OCI-LY1 (cell line): ENCODE results near the gene WDR36.

ENCODE experiments used
- H2AFZ ChIP-seq: fragments of 200-600 bp; sonication (generic), shearing (Covaris generic); 2 replicates; pipeline ENCODE4 v1.6.0; 2014; ENCODE audit warnings: antibody characterized with exemption, mild to moderate bottlenecking, low read length
- H3F3A ChIP-seq: fragments of 200-600 bp; sonication (generic), shearing (Covaris generic); 2 replicates; pipeline ENCODE4 v1.6.0; 2014; ENCODE audit warnings: mild to moderate bottlenecking, antibody characterized with exemption, low read length, moderate library complexity; ENCODE audit not compliant: insufficient read depth
- H3K27ac ChIP-seq: fragments of 200-600 bp; sonication (generic); 2 replicates; pipeline ENCODE4 v1.5.1; 2014; ENCODE audit warnings: low read length, mixed run types, mild to moderate bottlenecking, low read depth; ENCODE audit not compliant: poor library complexity, severe bottlenecking
- H3K27me3 ChIP-seq: fragments of 200-600 bp; sonication (generic); 2 replicates; pipeline ENCODE4 v1.6.0; 2014; ENCODE audit warnings: antibody characterized with exemption, mild to moderate bottlenecking, low read length, moderate library complexity; ENCODE audit not compliant: insufficient read depth
- H3K36me3 ChIP-seq: fragments of 200-600 bp; sonication (generic); 2 replicates; pipeline ENCODE4 v1.6.1; 2014; ENCODE audit warnings: mild to moderate bottlenecking, antibody characterized with exemption, low read length, moderate library complexity, mixed read lengths; ENCODE audit not compliant: insufficient read depth
- H3K4me1 ChIP-seq: fragments of 200-600 bp; sonication (generic); 2 replicates; pipeline ENCODE4 v1.5.1; 2014; ENCODE audit warnings: mild to moderate bottlenecking, low read length, moderate library complexity; ENCODE audit not compliant: insufficient read depth, severe bottlenecking
- H3K4me2 ChIP-seq: fragments of 200-600 bp; sonication (generic), shearing (Covaris generic); 2 replicates; pipeline ENCODE4 v1.6.1; 2014; ENCODE audit warnings: low read length
- H3K4me3 ChIP-seq: fragments of 200-600 bp; sonication (generic); 2 replicates; pipeline ENCODE4 v1.5.1; 2014; ENCODE audit warnings: low read length, low read depth, mild to moderate bottlenecking, mixed read lengths; ENCODE audit not compliant: poor library complexity, severe bottlenecking
- H3K79me2 ChIP-seq: fragments of 200-600 bp; shearing (Covaris generic); 2 replicates; pipeline ENCODE4 v1.6.1; 2016; ENCODE audit warnings: mixed run types, low read length, mixed read lengths; ENCODE audit not compliant: insufficient read depth
- H3K9ac ChIP-seq: fragments of 200-600 bp; sonication (generic), shearing (Covaris generic); 2 replicates; pipeline ENCODE4 v1.6.1; 2014; ENCODE audit warnings: mild to moderate bottlenecking, low read length, mixed read lengths
- H3K9me2 ChIP-seq: fragments of 200-600 bp; sonication (generic), shearing (Covaris generic); 2 replicates; pipeline ENCODE4 v1.6.1; 2014; ENCODE audit warnings: low read depth, mild to moderate bottlenecking, low read length, mixed read lengths
- H3K9me3 ChIP-seq: fragments of 200-600 bp; shearing (Covaris generic); 2 replicates; pipeline ENCODE4 v1.6.1; 2014; ENCODE audit warnings: low read length, mixed read lengths
- H4K20me1 ChIP-seq: fragments of 200-600 bp; sonication (generic), shearing (Covaris generic); 2 replicates; pipeline ENCODE4 v1.6.0; 2016; ENCODE audit warnings: mild to moderate bottlenecking, low read length; ENCODE audit not compliant: insufficient read depth
- EZH2 ChIP-seq: fragments of 200-600 bp; sonication (generic), shearing (Covaris generic); IDR thresholded peaks from 2 replicates; pipeline ENCODE4 v1.8.0; 2017; ENCODE audit warnings: borderline replicate concordance, mixed run types, mild to moderate bottlenecking, antibody characterized with exemption, low read length, moderate library complexity, mixed read lengths
- TF ChIP-seq, protein P1 (sequence below): fragments of 200-600 bp; sonication (generic), shearing (Covaris generic); IDR thresholded peaks from 2 replicates; pipeline ENCODE4 v1.5.1; 2017; ENCODE audit warnings: mild to moderate bottlenecking, antibody characterized with exemption, low read length, moderate library complexity, mixed read lengths

Gene WDR36

DNA sequence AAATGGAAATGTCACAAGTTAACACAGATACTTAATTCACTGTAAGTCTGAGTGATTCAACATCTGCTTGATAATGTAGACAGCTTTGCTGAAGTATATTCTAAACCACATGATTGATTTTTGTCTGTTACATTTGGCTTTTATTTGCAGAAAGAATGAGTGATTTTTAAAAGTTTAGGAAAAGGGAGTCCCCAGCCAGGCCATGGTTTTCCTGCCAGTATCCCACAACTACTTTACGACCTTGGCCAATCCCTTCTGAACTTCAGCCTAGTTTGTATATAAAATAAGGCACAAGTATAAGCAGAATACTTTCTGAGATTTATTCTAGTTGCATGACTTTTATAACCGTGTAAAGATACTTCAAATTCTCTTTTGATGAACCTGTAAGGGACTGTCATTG lies 27.1 kb downstream of the WDR36 start:
- H3K27ac ChIP-seq, result no peak overlapping the region
- no peaks in the 10 kb centered on the region for H4K20me1 ChIP-seq
- no peak overlapping the region for H2AFZ ChIP-seq
- H3K9me3 ChIP-seq, result no peaks in the 10 kb centered on the region
- no peaks in the 10 kb centered on the region for H3K79me2 ChIP-seq
- no peaks in the 10 kb centered on the region for H3K9me2 ChIP-seq
- no peaks in the 10 kb centered on the region for H3K27me3 ChIP-seq
- peaks cover 95% of the 10 kb centered on the region for H3K36me3 ChIP-seq
- TF ChIP-seq EZH2, result no peak
- TF ChIP-seq, protein P1, sequence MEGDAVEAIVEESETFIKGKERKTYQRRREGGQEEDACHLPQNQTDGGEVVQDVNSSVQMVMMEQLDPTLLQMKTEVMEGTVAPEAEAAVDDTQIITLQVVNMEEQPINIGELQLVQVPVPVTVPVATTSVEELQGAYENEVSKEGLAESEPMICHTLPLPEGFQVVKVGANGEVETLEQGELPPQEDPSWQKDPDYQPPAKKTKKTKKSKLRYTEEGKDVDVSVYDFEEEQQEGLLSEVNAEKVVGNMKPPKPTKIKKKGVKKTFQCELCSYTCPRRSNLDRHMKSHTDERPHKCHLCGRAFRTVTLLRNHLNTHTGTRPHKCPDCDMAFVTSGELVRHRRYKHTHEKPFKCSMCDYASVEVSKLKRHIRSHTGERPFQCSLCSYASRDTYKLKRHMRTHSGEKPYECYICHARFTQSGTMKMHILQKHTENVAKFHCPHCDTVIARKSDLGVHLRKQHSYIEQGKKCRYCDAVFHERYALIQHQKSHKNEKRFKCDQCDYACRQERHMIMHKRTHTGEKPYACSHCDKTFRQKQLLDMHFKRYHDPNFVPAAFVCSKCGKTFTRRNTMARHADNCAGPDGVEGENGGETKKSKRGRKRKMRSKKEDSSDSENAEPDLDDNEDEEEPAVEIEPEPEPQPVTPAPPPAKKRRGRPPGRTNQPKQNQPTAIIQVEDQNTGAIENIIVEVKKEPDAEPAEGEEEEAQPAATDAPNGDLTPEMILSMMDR, result no peak
- no peaks in the 10 kb centered on the region for H3K4me1 ChIP-seq
- no peaks in the 10 kb centered on the region for H3F3A ChIP-seq
- H3K4me3 ChIP-seq, result no peak overlapping the region
- H3K9ac ChIP-seq, result no peak overlapping the region
- no peak overlapping the region for H3K4me2 ChIP-seq

DNA sequence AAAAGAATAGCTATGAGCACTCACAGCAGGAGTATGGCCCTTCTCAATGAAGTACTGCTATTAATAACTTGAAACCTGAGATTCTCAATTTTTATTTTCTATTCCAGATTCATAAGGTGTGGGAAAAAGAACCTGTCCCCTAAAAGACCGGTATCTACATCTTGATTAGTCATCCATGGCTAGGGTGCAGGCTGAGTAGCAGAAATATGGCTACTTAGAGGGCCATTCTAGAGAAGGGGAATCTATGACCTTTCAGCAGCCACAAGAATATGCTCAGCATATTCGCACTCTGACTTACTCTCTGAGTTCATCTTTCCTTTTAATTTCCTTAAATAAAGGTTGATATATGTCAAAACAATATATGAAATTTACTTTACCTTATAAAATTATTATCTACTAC lies 27.7 kb downstream of the WDR36 start:
- Histone ChIP-seq H3K9me2 (no peaks in the 10 kb centered on the region), H3K9ac (no peak overlapping the region), H3K4me1 (no peaks in the 10 kb centered on the region), H3K27me3 (no peaks in the 10 kb centered on the region), H3K9me3 (no peaks in the 10 kb centered on the region), H3K4me3 (no peak overlapping the region), H3F3A (no peaks in the 10 kb centered on the region), H2AFZ (no peak overlapping the region), H3K27ac (no peak overlapping the region), H3K36me3 (peaks cover 94% of the 10 kb centered on the region), H3K79me2 (no peaks in the 10 kb centered on the region), H3K4me2 (no peak overlapping the region), H4K20me1 (no peaks in the 10 kb centered on the region)
- TF ChIP-seq, protein P1, result no peak

DNA sequence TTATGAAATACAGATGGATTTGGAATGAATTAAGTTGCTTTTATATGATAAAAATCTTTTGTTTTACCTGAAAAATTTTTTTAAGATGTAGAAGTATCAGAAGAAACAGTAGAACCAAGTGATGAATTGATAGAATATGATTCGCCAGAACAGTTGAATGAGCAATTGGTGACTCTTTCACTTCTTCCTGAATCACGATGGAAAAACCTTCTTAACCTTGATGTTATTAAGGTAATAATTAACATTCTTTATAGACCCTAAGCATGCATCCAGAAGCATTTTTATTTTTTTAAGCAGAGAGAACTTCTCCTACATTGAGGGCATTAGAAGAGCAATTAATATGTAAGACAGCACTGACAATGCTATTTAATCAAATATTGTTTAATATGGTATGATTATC lies 28.8 kb downstream of the WDR36 start:
- Histone ChIP-seq H3K4me1 (no peaks in the 10 kb centered on the region), H2AFZ (no peak overlapping the region), H3K4me2 (no peak overlapping the region), H3K27ac (no peak overlapping the region), H3K36me3 (peaks cover 94% of the 10 kb centered on the region), H3K79me2 (no peaks in the 10 kb centered on the region), H3F3A (no peaks in the 10 kb centered on the region), H3K9ac (no peak overlapping the region), H3K27me3 (no peaks in the 10 kb centered on the region), H3K9me3 (no peaks in the 10 kb centered on the region), H3K4me3 (no peak overlapping the region), H4K20me1 (no peaks in the 10 kb centered on the region), H3K9me2 (no peaks in the 10 kb centered on the region)
- TF ChIP-seq, protein P1, result no peak
